NCI-H510A treated with DMSO at 0.1 percent for 48 hours (cell line): ENCODE data around the gene CPA5.

Source experiments
- DNase-seq: peaks from one replicate; lab custom pipeline; 2025; lab: John Stamatoyannopoulos, UW

The CPA5 gene

GRCh38 chr7:130397051-130397757, 52.6 kb downstream of the CPA5 start:
- DNase-seq: no peak

GRCh38 chr7:130397758-130398073, 53.1 kb downstream of the CPA5 start:
- no peak for DNase-seq

GRCh38 chr7:130398526-130399090, 54.0 kb downstream of the CPA5 start:
- no peak for DNase-seq

- DNase-seq: no peak
These were observed 55.5 kb downstream of the CPA5 start for GRCh38 chr7:130400120-130400572.

- DNase-seq: no peak
These were observed 56.5 kb downstream of the CPA5 start for GRCh38 chr7:130401101-130401500.

GRCh38 chr7:130401578-130401977, 57.0 kb downstream of the CPA5 start:
- DNase-seq: no peak

- no peak for DNase-seq
These were observed 60.4 kb downstream of the CPA5 start for GRCh38 chr7:130405003-130405402.

- DNase-seq: no peak
These were observed 64.6 kb downstream of the CPA5 start for GRCh38 chr7:130409067-130409711.

- no peak for DNase-seq
These were observed 65.1 kb downstream of the CPA5 start for GRCh38 chr7:130409712-130410072.

GRCh38 chr7:130410868-130411541, 66.4 kb downstream of the CPA5 start:
- DNase-seq: no peak

- no peak for DNase-seq
These were observed 68.6 kb downstream of the CPA5 start for GRCh38 chr7:130413201-130413600.

GRCh38 chr7:130415006-130415405, 70.4 kb downstream of the CPA5 start:
- DNase-seq: no peak

- DNase-seq: no peak
These were observed 72.6 kb downstream of the CPA5 start for GRCh38 chr7:130417213-130417612.

- no peak for DNase-seq
These were observed 73.7 kb downstream of the CPA5 start for GRCh38 chr7:130418306-130418705.
